CD4-positive, CD25-positive, alpha-beta regulatory T cell (primary cell): ENCODE results near the gene GPX6. TPM values are rescaled to one million over a fixed set of nuclear protein-coding genes. Genes with fewer than 3 reads are reported as not detected.
"Not testable (repeated sequence)": the region's sequence is repeated elsewhere in the genome, so short reads cannot be mapped to it uniquely, and the experiment has no call there.

ENCODE experiments used
- ATAC-seq, 2 donors: fragments of 150-1000 bp; cut with Tn5 transposase; one replicate each; pipeline ENCODE4 v1.10.0; 2021; ENCODE audit warnings: low read depth in 2 of 2, moderate number of reproducible peaks in 2 of 2, moderate library complexity in 1 of 2
- DNase-seq, 3 donors: peaks; one replicate each; pipeline versions ENCODE4 v3.0.0 to v3.0.0-alpha.2; 2012 to 2022; ENCODE audit warnings: mixed read lengths in 1 of 3
- H3K27ac ChIP-seq: one replicate; pipeline ENCODE4 v1.7.0; 2013; ENCODE audit warnings: mild to moderate bottlenecking, low read length; ENCODE audit not compliant: insufficient read depth, poor library complexity, severe bottlenecking
- H3K27me3 ChIP-seq: one replicate; pipeline ENCODE4 v1.7.0; 2013; ENCODE audit warnings: low read length; ENCODE audit not compliant: control insufficient read depth, insufficient read depth
- H3K36me3 ChIP-seq: one replicate; pipeline ENCODE4 v1.7.0; 2013; ENCODE audit warnings: mild to moderate bottlenecking, low read length, moderate library complexity; ENCODE audit not compliant: control insufficient read depth, insufficient read depth
- H3K4me1 ChIP-seq: 2 replicates; pipeline ENCODE4 v1.7.0; 2013; ENCODE audit warnings: mild to moderate bottlenecking, low read length; ENCODE audit not compliant: insufficient read depth, control insufficient read depth, poor library complexity, severe bottlenecking
- H3K4me3 ChIP-seq: one replicate; pipeline ENCODE4 v1.7.0; 2013; ENCODE audit warnings: low read depth, mild to moderate bottlenecking, low read length, moderate library complexity
- H3K9me3 ChIP-seq, 2 experiments: 1 replicate in 1 of 2; 2 replicates in 1 of 2; pipeline ENCODE4 v1.7.0; 2013; ENCODE audit warnings: low read length in 2 of 2, mild to moderate bottlenecking in 1 of 2, moderate library complexity in 1 of 2; ENCODE audit not compliant: control insufficient read depth in 2 of 2
- H3K27ac Mint-ChIP-seq, 3 donors: one replicate each; pipeline ENCODE4 v1.8.0; 2020 to 2022; ENCODE audit warnings: mild to moderate bottlenecking in 3 of 3, mixed read lengths in 3 of 3, moderate library complexity in 2 of 3
- H3K27me3 Mint-ChIP-seq: one replicate; pipeline ENCODE4 v1.8.0; 2022; ENCODE audit warnings: mild to moderate bottlenecking, mixed read lengths
- H3K36me3 Mint-ChIP-seq: one replicate; pipeline ENCODE4 v1.8.0; 2020; ENCODE audit warnings: mixed read lengths
- H3K4me1 Mint-ChIP-seq, 4 donors: one replicate each; pipeline ENCODE4 v1.8.0; 2020 to 2022; ENCODE audit warnings: mixed read lengths in 4 of 4, mild to moderate bottlenecking in 1 of 4
- H3K4me3 Mint-ChIP-seq, 4 donors: one replicate each; pipeline ENCODE4 v1.8.0; 2020 to 2022; ENCODE audit warnings: mild to moderate bottlenecking in 4 of 4, mixed read lengths in 4 of 4, moderate library complexity in 3 of 4
- H3K9me3 Mint-ChIP-seq, 7 donors: one replicate each; pipeline ENCODE4 v1.8.0; 2020 to 2022; ENCODE audit warnings: mixed read lengths in 7 of 7, mild to moderate bottlenecking in 3 of 7, moderate library complexity in 2 of 7
- polyA plus RNA-seq, 4 donors: library from polyadenylated mRNA; unstranded; fragments of 300-500 nt; fragmentation: Illumina TruSeq; gene quantifications; one replicate each; pipeline ENCODE4 v1.2.3, GENCODE V29; 2021
- total RNA-seq: library from RNA; stranded (reverse); gene quantifications from one replicate; pipeline ENCODE4 v1.2.3, GENCODE V29; 2022

GPX6 gene
- total and polyA plus RNA-seq, 5 donors from 2014 or later, result not detected

GRCh38 chr6:28517964-28518363 is 2.4 kb upstream of the GPX6 start:
- Mint-ChIP-seq H3K27me3 (peaks cover 30% of the 10 kb centered on the region), H3K9me3 (peaks cover 0 to 3% (median 0%) of the 10 kb centered on the region in 7 donors), H3K36me3 (no peaks in the 10 kb centered on the region), H3K4me3 (no peak overlapping the region), H3K27ac (no peak overlapping the region), H3K4me1 (peaks cover 0 to 6% (median 3%) of the 10 kb centered on the region in 4 donors)
- H3K4me1 ChIP-seq, result no peaks in the 10 kb centered on the region
- H3K36me3 ChIP-seq, result no peaks in the 10 kb centered on the region
- H3K27ac ChIP-seq, result no peak overlapping the region
- DNase-seq (no peak), ATAC-seq (no peak)
- no peaks in the 10 kb centered on the region for H3K9me3 ChIP-seq
- peaks cover 4% of the 10 kb centered on the region for H3K27me3 ChIP-seq
- H3K4me3 ChIP-seq, result no peak overlapping the region

GRCh38 chr6:28512387-28512786 is 3.2 kb downstream of the GPX6 start:
- not testable (repeated sequence) for H3K9me3 Mint-ChIP-seq, H3K27ac ChIP-seq, H3K27me3 ChIP-seq, H3K4me3 ChIP-seq, H3K27ac Mint-ChIP-seq, H3K4me3 Mint-ChIP-seq, H3K4me1 Mint-ChIP-seq, H3K36me3 Mint-ChIP-seq, ATAC-seq, H3K9me3 ChIP-seq, H3K4me1 ChIP-seq, H3K36me3 ChIP-seq, DNase-seq
- peaks cover 16% of the 10 kb centered on the region for H3K27me3 Mint-ChIP-seq

- H3K27ac ChIP-seq, result no peak overlapping the region
- Mint-ChIP-seq H3K4me1 (peaks cover 5 to 10% (median 6%) of the 10 kb centered on the region in 4 donors), H3K36me3 (no peaks in the 10 kb centered on the region), H3K4me3 (no peak overlapping the region), H3K27ac (no peak overlapping the region), H3K27me3 (peaks cover 21% of the 10 kb centered on the region), H3K9me3 (peaks cover 0 to 3% (median 0%) of the 10 kb centered on the region in 7 donors)
- ATAC-seq (no peak), DNase-seq (no peak)
- H3K27me3 ChIP-seq, result peaks cover 4% of the 10 kb centered on the region
- H3K4me1 ChIP-seq, result no peaks in the 10 kb centered on the region
- H3K36me3 ChIP-seq, result no peaks in the 10 kb centered on the region
- no peak overlapping the region for H3K4me3 ChIP-seq
- H3K9me3 ChIP-seq, result no peaks in the 10 kb centered on the region
These were observed 3.8 kb downstream of the GPX6 start for GRCh38 chr6:28511628-28512300.

GRCh38 chr6:28506807-28507475 is 8.7 kb downstream of the GPX6 start:
- no peaks in the 10 kb centered on the region for H3K4me1 ChIP-seq
- Mint-ChIP-seq H3K9me3 (peaks cover 0 to 3% (median 0%) of the 10 kb centered on the region in 7 donors), H3K27me3 (peaks cover 7% of the 10 kb centered on the region), H3K4me1 (peaks cover 5 to 15% (median 7%) of the 10 kb centered on the region in 4 donors), H3K4me3 (peak overlapping the region; percentile 1 to 19 (median 8)), H3K27ac (peak overlapping the region; percentile 81 to 92 (median 82)), H3K36me3 (no peaks in the 10 kb centered on the region)
- H3K27ac ChIP-seq, result no peak overlapping the region
- ATAC-seq (no peak), DNase-seq (peak in 1 of 3 donors; percentile 57)
- peak overlapping the region; percentile 11 for H3K4me3 ChIP-seq
- H3K9me3 ChIP-seq, result no peaks in the 10 kb centered on the region
- H3K36me3 ChIP-seq, result no peaks in the 10 kb centered on the region
- peaks cover 2% of the 10 kb centered on the region for H3K27me3 ChIP-seq

- Mint-ChIP-seq H3K9me3 (peaks cover 0 to 3% (median 0%) of the 10 kb centered on the region in 7 donors), H3K27ac (no peak overlapping the region), H3K27me3 (peaks cover 7% of the 10 kb centered on the region), H3K4me1 (peaks cover 5 to 15% (median 7%) of the 10 kb centered on the region in 4 donors), H3K36me3 (no peaks in the 10 kb centered on the region), H3K4me3 (no peak overlapping the region)
- Histone ChIP-seq H3K36me3 (no peaks in the 10 kb centered on the region), H3K9me3 (no peaks in the 10 kb centered on the region), H3K27ac (no peak overlapping the region), H3K4me3 (no peak overlapping the region), H3K4me1 (no peaks in the 10 kb centered on the region), H3K27me3 (peaks cover 2% of the 10 kb centered on the region)
- DNase-seq, result no peak
- no peak for ATAC-seq
These were observed 9.9 kb downstream of the GPX6 start for GRCh38 chr6:28505733-28506132.

GRCh38 chr6:28502709-28503305 is 12.8 kb downstream of the GPX6 start:
- not testable (repeated sequence) for H3K4me3 ChIP-seq, H3K27ac Mint-ChIP-seq, H3K36me3 Mint-ChIP-seq, H3K27ac ChIP-seq, H3K4me1 ChIP-seq, ATAC-seq, H3K27me3 Mint-ChIP-seq, H3K9me3 Mint-ChIP-seq, H3K9me3 ChIP-seq, H3K36me3 ChIP-seq, DNase-seq, H3K4me3 Mint-ChIP-seq, H3K27me3 ChIP-seq
- peaks cover 5 to 14% (median 7%) of the 10 kb centered on the region in 4 donors for H3K4me1 Mint-ChIP-seq

GRCh38 chr6:28502136-28502535 is 13.5 kb downstream of the GPX6 start:
- not testable (repeated sequence) for H3K36me3 Mint-ChIP-seq, DNase-seq, H3K9me3 Mint-ChIP-seq, H3K27me3 Mint-ChIP-seq, H3K4me1 ChIP-seq, H3K4me3 Mint-ChIP-seq, H3K4me3 ChIP-seq, H3K4me1 Mint-ChIP-seq, ATAC-seq, H3K36me3 ChIP-seq, H3K27ac Mint-ChIP-seq, H3K27me3 ChIP-seq, H3K9me3 ChIP-seq, H3K27ac ChIP-seq
